ENCODE data around the gene SIAH3. TPM values are rescaled to one million over a fixed set of nuclear protein-coding genes. Genes with fewer than 3 reads are reported as not detected.

SIAH3 gene
- polyA plus RNA-seq, 1 donor (not counting 4 experiments of a cell fraction or from before 2014, with no cell fraction given) = 0.12 TPM

- Histone ChIP-seq H3K36me3 (ENCODE audit: control insufficient read depth in 2 of 2, extremely low read depth in 1 of 2, insufficient read depth in 2 of 2, low read length in 2 of 2) (no peaks in the 10 kb centered on the region), H3K4me1 (ENCODE audit: control insufficient read depth, extremely low read depth, insufficient read depth, low read length) (peaks cover 13% of the 10 kb centered on the region), H3K79me2 (ENCODE audit: control insufficient read depth, insufficient read depth, low read length) (no peaks in the 10 kb centered on the region), H3K27ac (ENCODE audit: control insufficient read depth, insufficient read depth, low read length) (no peak overlapping the region), H3K27me3 (ENCODE audit: control insufficient read depth, extremely low read depth, insufficient read depth, low read length) (no peaks in the 10 kb centered on the region), H3K9ac (ENCODE audit: control insufficient read depth, extremely low read depth, insufficient read depth, low read length) (no peak overlapping the region), H3K4me3 (ENCODE audit: control insufficient read depth in 2 of 3, extremely low read depth in 1 of 3, insufficient read depth in 2 of 3, low read depth in 1 of 3, low read length in 3 of 3) (no peak overlapping the region), H3K9me1 (ENCODE audit: control insufficient read depth, extremely low read depth, insufficient read depth, low read length) (no peaks in the 10 kb centered on the region), H3K4me2 (ENCODE audit: control insufficient read depth, extremely low read depth, insufficient read depth, low read depth, low read length) (no peak overlapping the region), H4K20me1 (ENCODE audit: control insufficient read depth, extremely low read depth, insufficient read depth, low read length) (no peaks in the 10 kb centered on the region), H3K9me3 (ENCODE audit: control insufficient read depth, low read depth, low read length) (no peaks in the 10 kb centered on the region), H2AFZ (ENCODE audit: control insufficient read depth, low read length) (no peak overlapping the region)
- FAIRE-seq = no peak
- dilution Hi-C loops (cut with MboI; ENCODE audit: extremely low pct_ligation_motif_present, low sequenced_read_pairs) = no loop called here
- DNase-seq (ENCODE audit: low read depth, low spot score) = no peak
- no peak for TF ChIP-seq CTCF (optimal IDR thresholded peaks at IDR 0.05 in 1 of 3, IDR thresholded peaks at IDR 0.05 in 1 of 3, conservative IDR thresholded peaks at IDR 0.05 in 1 of 3; ENCODE audit: extremely low read depth in 1 of 3, insufficient read depth in 2 of 3, low read length in 3 of 3)
- no peak for TF ChIP-seq EZH2 (IDR thresholded peaks at IDR 0.05; ENCODE audit: low read length)
Measured at GRCh38 chr13:45863709-45864590, 12.4 kb upstream of the SIAH3 start.

DNA sequence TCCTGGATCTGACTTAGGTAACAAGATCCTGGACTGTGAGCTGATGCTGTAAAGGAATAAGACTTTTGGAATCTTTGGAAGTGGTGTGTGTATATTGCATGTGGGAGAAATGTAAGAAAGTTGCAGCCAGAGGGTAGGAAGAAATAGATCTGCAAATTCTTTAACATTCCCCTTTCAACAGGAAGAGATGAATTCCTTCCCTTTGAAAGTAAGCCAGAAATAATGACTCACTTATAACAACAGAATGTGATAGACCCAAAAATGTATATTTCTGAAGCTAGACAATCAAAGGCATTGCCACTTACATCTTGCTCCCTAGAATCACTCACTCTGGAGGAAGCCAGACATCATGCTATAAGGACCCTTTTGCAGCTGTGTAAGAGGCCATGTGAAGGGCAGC is 9.8 kb upstream of the SIAH3 start:
- no peaks in the 10 kb centered on the region for H3K36me3 ChIP-seq (ENCODE audit: control insufficient read depth in 2 of 2, extremely low read depth in 1 of 2, insufficient read depth in 2 of 2, low read length in 2 of 2)
- H3K4me3 ChIP-seq (ENCODE audit: control insufficient read depth in 2 of 3, extremely low read depth in 1 of 3, insufficient read depth in 2 of 3, low read depth in 1 of 3, low read length in 3 of 3) = no peak overlapping the region
- dilution Hi-C loops (cut with MboI; ENCODE audit: extremely low pct_ligation_motif_present, low sequenced_read_pairs) = no loop called here
- no peak overlapping the region for H2AFZ ChIP-seq (ENCODE audit: control insufficient read depth, low read length)
- H3K9me3 ChIP-seq (ENCODE audit: control insufficient read depth, low read depth, low read length) = no peaks in the 10 kb centered on the region
- H3K9me1 ChIP-seq (ENCODE audit: control insufficient read depth, extremely low read depth, insufficient read depth, low read length) = no peaks in the 10 kb centered on the region
- H3K4me2 ChIP-seq (ENCODE audit: control insufficient read depth, extremely low read depth, insufficient read depth, low read depth, low read length) = peak overlapping the region; percentile 17
- H3K27me3 ChIP-seq (ENCODE audit: control insufficient read depth, extremely low read depth, insufficient read depth, low read length) = no peaks in the 10 kb centered on the region
- H4K20me1 ChIP-seq (ENCODE audit: control insufficient read depth, extremely low read depth, insufficient read depth, low read length) = no peaks in the 10 kb centered on the region
- H3K27ac ChIP-seq (ENCODE audit: control insufficient read depth, insufficient read depth, low read length) = no peak overlapping the region
- FAIRE-seq (peak; percentile 82), DNase-seq (ENCODE audit: low read depth, low spot score) (no peak)
- H3K4me1 ChIP-seq (ENCODE audit: control insufficient read depth, extremely low read depth, insufficient read depth, low read length) = peaks cover 13% of the 10 kb centered on the region
- no peaks in the 10 kb centered on the region for H3K79me2 ChIP-seq (ENCODE audit: control insufficient read depth, insufficient read depth, low read length)
- H3K9ac ChIP-seq (ENCODE audit: control insufficient read depth, extremely low read depth, insufficient read depth, low read length) = no peak overlapping the region
- TF ChIP-seq CTCF (optimal IDR thresholded peaks at IDR 0.05 in 1 of 3, IDR thresholded peaks at IDR 0.05 in 1 of 3, conservative IDR thresholded peaks at IDR 0.05 in 1 of 3; ENCODE audit: extremely low read depth in 1 of 3, insufficient read depth in 2 of 3, low read length in 3 of 3) = no peak
- no peak for TF ChIP-seq EZH2 (IDR thresholded peaks at IDR 0.05; ENCODE audit: low read length)
